ENCODE results near the gene SSBP2. TPM values are rescaled to one million over a fixed set of nuclear protein-coding genes. Genes with fewer than 3 reads are reported as not detected.

The SSBP2 gene
- total RNA-seq, 2 donors from 2014 or later: 25.1 to 26.9 TPM

DNA sequence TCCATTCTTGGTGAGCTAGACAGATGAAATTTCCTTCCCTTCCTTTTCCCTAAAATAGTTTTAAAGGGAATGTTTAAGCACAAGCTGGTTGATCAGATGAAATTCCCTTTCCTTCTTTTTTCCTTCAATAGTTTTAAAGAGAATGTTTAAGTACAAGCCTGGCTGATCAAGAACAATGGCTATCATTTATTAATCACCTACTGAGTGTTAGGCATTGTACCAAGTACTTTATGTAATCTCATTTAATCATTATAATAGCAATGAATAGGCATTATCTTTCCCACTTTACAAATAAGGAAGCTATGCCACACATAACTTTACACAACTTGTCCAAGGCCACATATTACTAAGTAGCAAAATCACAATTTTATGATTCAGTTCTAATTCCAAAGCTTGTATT is 205.0 kb downstream of the SSBP2 start:
- no peak overlapping the region for H3K4me3 ChIP-seq
- H3K27ac ChIP-seq: no peak overlapping the region
- TF ChIP-seq, protein P1, sequence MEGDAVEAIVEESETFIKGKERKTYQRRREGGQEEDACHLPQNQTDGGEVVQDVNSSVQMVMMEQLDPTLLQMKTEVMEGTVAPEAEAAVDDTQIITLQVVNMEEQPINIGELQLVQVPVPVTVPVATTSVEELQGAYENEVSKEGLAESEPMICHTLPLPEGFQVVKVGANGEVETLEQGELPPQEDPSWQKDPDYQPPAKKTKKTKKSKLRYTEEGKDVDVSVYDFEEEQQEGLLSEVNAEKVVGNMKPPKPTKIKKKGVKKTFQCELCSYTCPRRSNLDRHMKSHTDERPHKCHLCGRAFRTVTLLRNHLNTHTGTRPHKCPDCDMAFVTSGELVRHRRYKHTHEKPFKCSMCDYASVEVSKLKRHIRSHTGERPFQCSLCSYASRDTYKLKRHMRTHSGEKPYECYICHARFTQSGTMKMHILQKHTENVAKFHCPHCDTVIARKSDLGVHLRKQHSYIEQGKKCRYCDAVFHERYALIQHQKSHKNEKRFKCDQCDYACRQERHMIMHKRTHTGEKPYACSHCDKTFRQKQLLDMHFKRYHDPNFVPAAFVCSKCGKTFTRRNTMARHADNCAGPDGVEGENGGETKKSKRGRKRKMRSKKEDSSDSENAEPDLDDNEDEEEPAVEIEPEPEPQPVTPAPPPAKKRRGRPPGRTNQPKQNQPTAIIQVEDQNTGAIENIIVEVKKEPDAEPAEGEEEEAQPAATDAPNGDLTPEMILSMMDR (IDR thresholded peaks at IDR 0.05): no peak
- TF ChIP-seq POLR2AphosphoS5 (IDR thresholded peaks at IDR 0.05) (no peak), POLR2A (IDR thresholded peaks at IDR 0.05) (no peak)
- no peak for DNase-seq (ENCODE audit: low spot score)
- no peaks in the 10 kb centered on the region for H3K4me1 ChIP-seq (replicated peaks)
- H3K27me3 ChIP-seq (replicated peaks; ENCODE audit: insufficient read depth): no peaks in the 10 kb centered on the region
- no peaks in the 10 kb centered on the region for H3K36me3 ChIP-seq
- no peaks in the 10 kb centered on the region for H3K9me3 ChIP-seq
- intact Hi-C loops (cut with DNase I): no loop called here

DNA sequence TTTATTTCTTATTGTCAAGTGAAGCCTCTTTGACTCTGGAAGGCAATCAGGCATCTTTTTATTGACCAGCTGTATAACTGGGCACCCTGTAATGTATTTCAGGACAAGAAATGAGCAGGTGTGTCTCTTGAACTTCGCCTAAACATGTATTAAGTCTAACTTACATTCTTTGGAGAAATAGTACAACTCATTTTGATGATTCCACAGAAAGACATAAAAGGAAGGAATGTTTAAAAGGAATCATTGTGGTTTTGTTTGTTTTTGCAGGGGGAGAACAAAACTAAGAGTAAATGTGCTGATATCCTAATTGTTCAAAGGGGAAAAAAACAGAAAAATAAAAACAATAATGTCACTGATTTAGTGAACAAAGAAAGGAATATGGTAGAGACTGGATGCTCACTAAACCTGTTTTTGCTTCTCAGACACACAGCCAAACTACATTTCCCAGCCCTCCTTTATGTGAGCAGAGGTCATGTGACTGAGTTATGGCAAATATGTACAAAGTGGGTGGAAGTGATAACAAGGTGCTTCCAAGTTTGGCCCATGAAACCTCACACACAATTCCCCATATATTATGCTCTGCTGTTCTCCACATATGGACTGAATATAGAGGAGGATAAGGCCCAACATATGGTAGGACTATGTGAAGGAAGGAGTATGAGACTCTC is 206.4 kb downstream of the SSBP2 start:
- intact Hi-C loops (cut with DNase I): no loop called here
- no peak for DNase-seq (ENCODE audit: low spot score)
- no peaks in the 10 kb centered on the region for H3K36me3 ChIP-seq
- H3K27me3 ChIP-seq (replicated peaks; ENCODE audit: insufficient read depth): no peaks in the 10 kb centered on the region
- H3K4me1 ChIP-seq (replicated peaks): no peaks in the 10 kb centered on the region
- TF ChIP-seq, protein P1 (IDR thresholded peaks at IDR 0.05): no peak
- peak; percentile 24 for TF ChIP-seq POLR2AphosphoS5 (IDR thresholded peaks at IDR 0.05)
- TF ChIP-seq POLR2A (IDR thresholded peaks at IDR 0.05): no peak
- WGBS: 68% methylated on average over 1 of the region's 1 CpG
- no peak overlapping the region for H3K4me3 ChIP-seq
- no peaks in the 10 kb centered on the region for H3K9me3 ChIP-seq
- H3K27ac ChIP-seq: no peak overlapping the region

DNA sequence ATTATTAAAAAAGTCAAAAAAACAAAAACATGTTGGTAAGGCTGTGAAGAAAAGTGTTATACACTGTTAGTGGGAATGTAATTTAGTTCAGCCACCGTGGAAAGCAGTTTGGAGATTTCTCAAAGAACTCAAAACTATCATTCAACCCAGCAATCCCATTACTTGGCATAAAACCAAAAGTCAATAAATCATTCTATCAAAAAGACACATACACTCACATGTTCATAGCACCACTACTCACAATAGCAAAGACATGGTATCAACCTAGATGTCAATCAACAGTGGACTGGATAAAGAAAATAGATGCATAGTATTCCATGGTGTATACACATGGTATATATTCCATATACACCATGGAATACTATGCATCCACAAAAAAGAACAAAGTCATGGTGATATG is 208.7 kb downstream of the SSBP2 start:
- no peak for DNase-seq (ENCODE audit: low spot score)
- intact Hi-C loops (cut with DNase I): no loop called here
- no peaks in the 10 kb centered on the region for H3K9me3 ChIP-seq
- no peak overlapping the region for H3K27ac ChIP-seq
- no peaks in the 10 kb centered on the region for H3K4me1 ChIP-seq (replicated peaks)
- TF ChIP-seq, protein P1 (IDR thresholded peaks at IDR 0.05): no peak
- TF ChIP-seq POLR2A (IDR thresholded peaks at IDR 0.05) (no peak), POLR2AphosphoS5 (IDR thresholded peaks at IDR 0.05) (no peak)
- H3K27me3 ChIP-seq (replicated peaks; ENCODE audit: insufficient read depth): no peaks in the 10 kb centered on the region
- 77% methylated on average over 1 of the region's 1 CpG for WGBS
- H3K36me3 ChIP-seq: no peaks in the 10 kb centered on the region
- no peak overlapping the region for H3K4me3 ChIP-seq

DNA sequence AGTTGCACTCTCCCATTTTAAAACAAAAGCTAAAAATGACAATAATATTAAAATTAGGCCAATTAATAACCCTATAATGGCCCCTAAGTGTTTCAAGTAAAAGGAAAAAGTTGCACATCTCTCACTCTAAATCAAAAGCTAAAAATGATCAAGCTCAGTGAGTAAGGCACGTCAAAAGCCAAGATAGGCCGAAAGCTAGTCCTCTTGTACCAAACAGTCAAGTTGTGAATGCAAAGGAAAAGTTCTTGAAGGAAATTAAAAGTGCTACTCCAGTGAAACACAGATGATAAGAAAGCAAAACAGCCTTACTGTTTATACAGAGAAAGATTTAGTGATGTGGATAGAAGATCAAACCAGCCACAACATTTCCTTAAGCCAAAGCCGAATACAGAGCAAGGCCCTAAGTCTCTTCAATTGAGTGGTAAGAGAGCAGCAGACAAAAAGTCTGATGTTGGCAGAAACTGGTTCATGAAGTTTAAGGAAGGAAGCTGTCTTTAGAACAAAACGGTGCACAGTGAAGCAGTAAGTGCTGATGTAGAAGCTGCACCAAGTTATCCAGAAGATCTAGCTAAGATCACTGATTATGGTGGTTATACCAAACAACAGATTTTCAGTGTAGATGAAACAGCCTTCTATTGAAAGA is 212.9 kb downstream of the SSBP2 start:
- TF ChIP-seq POLR2AphosphoS5 (IDR thresholded peaks at IDR 0.05) (no peak), POLR2A (IDR thresholded peaks at IDR 0.05) (no peak)
- TF ChIP-seq, protein P1 (IDR thresholded peaks at IDR 0.05): no peak
- H3K4me3 ChIP-seq: no peak overlapping the region
- no peaks in the 10 kb centered on the region for H3K9me3 ChIP-seq
- WGBS: 78% methylated on average over 4 of the region's 4 CpGs
- intact Hi-C loops (cut with DNase I): no loop called here
- H3K4me1 ChIP-seq (replicated peaks): no peaks in the 10 kb centered on the region
- H3K36me3 ChIP-seq: no peaks in the 10 kb centered on the region
- DNase-seq (ENCODE audit: low spot score): no peak
- H3K27ac ChIP-seq: no peak overlapping the region
- no peaks in the 10 kb centered on the region for H3K27me3 ChIP-seq (replicated peaks; ENCODE audit: insufficient read depth)

DNA sequence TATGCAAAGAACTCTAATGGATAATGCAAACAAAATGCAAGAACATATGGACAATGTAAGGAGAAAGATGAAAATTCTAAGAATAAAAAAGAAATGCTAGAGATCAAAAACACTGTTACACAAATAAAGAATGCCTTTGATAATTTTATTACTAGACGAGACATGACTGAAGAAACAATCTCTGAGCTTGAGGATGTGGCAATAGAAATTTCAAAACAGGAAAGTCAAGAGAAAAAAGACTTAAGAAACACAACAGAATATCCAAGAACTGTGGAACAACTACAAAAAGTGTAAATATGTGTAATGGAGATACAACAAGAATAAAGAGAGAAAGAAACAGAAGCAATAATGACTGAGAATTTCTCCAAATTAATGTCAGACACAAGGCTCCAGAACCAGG is 216.5 kb downstream of the SSBP2 start:
- Histone ChIP-seq H3K27ac (no peak overlapping the region), H3K9me3 (no peaks in the 10 kb centered on the region), H3K27me3 (replicated peaks; ENCODE audit: insufficient read depth) (no peaks in the 10 kb centered on the region), H3K4me1 (replicated peaks) (no peaks in the 10 kb centered on the region), H3K36me3 (no peaks in the 10 kb centered on the region), H3K4me3 (no peak overlapping the region)
- WGBS: 67% methylated on average over 1 of the region's 1 CpG
- TF ChIP-seq POLR2A (IDR thresholded peaks at IDR 0.05): no peak
- intact Hi-C loops (cut with DNase I): no loop called here
- DNase-seq (ENCODE audit: low spot score): no peak

All from prostate gland (tissue), 2 donors.